Right atrium auricular region (tissue), 2 donors: ENCODE measurements around the gene CEP72. TPM values are rescaled to one million over a fixed set of nuclear protein-coding genes. Genes with fewer than 3 reads are reported as not detected.

Experiments
- DNase-seq: peaks from one replicate; pipeline ENCODE4 v3.0.0-alpha.2; 2019; ENCODE audit warnings: low spot score
- H3K27ac ChIP-seq, 2 donors: fragments of 200-600 bp; sonication (generic); 1 replicate in 1 of 2; 2 replicates in 1 of 2; pipeline ENCODE4 v1.5.1; 2016 to 2019
- H3K27me3 ChIP-seq, 2 donors: fragments of 200-600 bp; sonication (generic); one replicate each; pipeline versions ENCODE4 v1.5.1 to v1.6.0; 2017 to 2019
- H3K36me3 ChIP-seq: fragments of 200-600 bp; sonication (generic); one replicate; pipeline ENCODE4 v1.5.1; 2016
- H3K4me1 ChIP-seq, 2 donors: fragments of 200-600 bp; sonication (generic); one replicate each; pipeline versions ENCODE4 v1.5.1 to v1.6.0; 2017 to 2019
- H3K4me3 ChIP-seq, 2 donors: fragments of 200-600 bp; sonication (generic); 1 replicate in 1 of 2; 2 replicates in 1 of 2; pipeline ENCODE4 v1.5.1; 2017 to 2019; ENCODE audit warnings: mild to moderate bottlenecking in 1 of 2, moderate library complexity in 1 of 2
- H3K9me3 ChIP-seq, 2 donors: fragments of 200-600 bp; sonication (generic); one replicate each; pipeline ENCODE4 v1.5.1; 2019
- CTCF ChIP-seq, 2 donors: fragments of 200-600 bp; sonication (generic); IDR thresholded peaks; one replicate each; pipeline ENCODE4 v1.5.1; 2019; ENCODE audit warnings: antibody characterized with exemption in 2 of 2
- total RNA-seq, 2 donors: library from RNA; depleted of rRNA; stranded (reverse); fragments of >200 nt; gene quantifications; one replicate each; pipeline ENCODE4 v1.1.0, GENCODE V29; 2016

The CEP72 gene
- total RNA-seq, 2 donors from 2014 or later = 0.41 to 1.0 TPM

GRCh38 chr5:588406-588995 is 23.6 kb upstream of the CEP72 start:
- no peaks in the 10 kb centered on the region for H3K36me3 ChIP-seq
- no peaks in the 10 kb centered on the region for H3K4me1 ChIP-seq
- H3K27me3 ChIP-seq = no peaks in the 10 kb centered on the region
- no peak for DNase-seq
- H3K9me3 ChIP-seq = no peaks in the 10 kb centered on the region
- no peak overlapping the region for H3K27ac ChIP-seq
- H3K4me3 ChIP-seq = no peak overlapping the region
- no peak for TF ChIP-seq CTCF (IDR thresholded peaks at IDR 0.05)

- Histone ChIP-seq H3K27ac (no peak overlapping the region), H3K27me3 (no peaks in the 10 kb centered on the region), H3K4me3 (no peak overlapping the region), H3K4me1 (no peaks in the 10 kb centered on the region), H3K36me3 (no peaks in the 10 kb centered on the region), H3K9me3 (no peaks in the 10 kb centered on the region)
- no peak for TF ChIP-seq CTCF (IDR thresholded peaks at IDR 0.05)
- no peak for DNase-seq
Observed at GRCh38 chr5:589173-589572, 23.0 kb upstream of the CEP72 start.

- Histone ChIP-seq H3K36me3 (no peaks in the 10 kb centered on the region), H3K27me3 (no peaks in the 10 kb centered on the region), H3K4me3 (no peak overlapping the region), H3K27ac (no peak overlapping the region), H3K9me3 (no peaks in the 10 kb centered on the region), H3K4me1 (no peaks in the 10 kb centered on the region)
- no peak for TF ChIP-seq CTCF (IDR thresholded peaks at IDR 0.05)
- DNase-seq = no peak
Observed at GRCh38 chr5:589588-589987, 22.6 kb upstream of the CEP72 start.

GRCh38 chr5:590346-590745 is 21.8 kb upstream of the CEP72 start:
- TF ChIP-seq CTCF (IDR thresholded peaks at IDR 0.05) = no peak
- Histone ChIP-seq H3K4me1 (no peaks in the 10 kb centered on the region), H3K27me3 (no peaks in the 10 kb centered on the region), H3K36me3 (no peaks in the 10 kb centered on the region), H3K4me3 (no peak overlapping the region), H3K27ac (no peak overlapping the region), H3K9me3 (no peaks in the 10 kb centered on the region)
- no peak for DNase-seq

- H3K27ac ChIP-seq = no peak overlapping the region
- H3K9me3 ChIP-seq = no peaks in the 10 kb centered on the region
- TF ChIP-seq CTCF (IDR thresholded peaks at IDR 0.05) = no peak
- DNase-seq = no peak
- H3K4me1 ChIP-seq = no peaks in the 10 kb centered on the region
- no peaks in the 10 kb centered on the region for H3K36me3 ChIP-seq
- H3K27me3 ChIP-seq = no peaks in the 10 kb centered on the region
- no peak overlapping the region for H3K4me3 ChIP-seq
Observed at GRCh38 chr5:591746-592145, 20.4 kb upstream of the CEP72 start.

GRCh38 chr5:592158-592557 is 20.0 kb upstream of the CEP72 start:
- no peaks in the 10 kb centered on the region for H3K36me3 ChIP-seq
- no peak overlapping the region for H3K27ac ChIP-seq
- no peaks in the 10 kb centered on the region for H3K4me1 ChIP-seq
- no peak overlapping the region for H3K4me3 ChIP-seq
- H3K9me3 ChIP-seq = no peaks in the 10 kb centered on the region
- H3K27me3 ChIP-seq = no peaks in the 10 kb centered on the region
- DNase-seq = no peak
- TF ChIP-seq CTCF (IDR thresholded peaks at IDR 0.05) = no peak
